NCI-H2107 (cell line): ENCODE results near the gene EHBP1.
"Not testable (repeated sequence)": the region's sequence is repeated elsewhere in the genome, so short reads cannot be mapped to it uniquely, and the experiment has no call there.

Source experiments
- DNase-seq: peaks from one replicate; lab custom pipeline; 2025; lab: John Stamatoyannopoulos, UW

The EHBP1 gene

GRCh38 chr2:62705859-62706720 is 577 bp downstream of the EHBP1 start:
- no peak for DNase-seq

GRCh38 chr2:62706721-62707521 is 1.4 kb downstream of the EHBP1 start:
- DNase-seq: no peak

GRCh38 chr2:62708751-62709150 is 3.2 kb downstream of the EHBP1 start:
- no peak for DNase-seq

- DNase-seq: no peak
Measured at GRCh38 chr2:62711832-62712494, 6.5 kb downstream of the EHBP1 start.

GRCh38 chr2:62713196-62713595 is 7.7 kb downstream of the EHBP1 start:
- not testable (repeated sequence) for DNase-seq

- DNase-seq: no peak
Measured at GRCh38 chr2:62713837-62714236, 8.3 kb downstream of the EHBP1 start.

- no peak for DNase-seq
Measured at GRCh38 chr2:62716768-62717167, 11.3 kb downstream of the EHBP1 start.

GRCh38 chr2:62717503-62718081 is 12.1 kb downstream of the EHBP1 start:
- DNase-seq: no peak

GRCh38 chr2:62718225-62718822 is 12.8 kb downstream of the EHBP1 start:
- DNase-seq: no peak

- DNase-seq: no peak
Measured at GRCh38 chr2:62719757-62720156, 14.2 kb downstream of the EHBP1 start.

GRCh38 chr2:62722679-62723078 is 17.2 kb downstream of the EHBP1 start:
- DNase-seq: no peak

- DNase-seq: no peak
Measured at GRCh38 chr2:62723253-62723652, 17.7 kb downstream of the EHBP1 start.

GRCh38 chr2:62724106-62724505 is 18.6 kb downstream of the EHBP1 start:
- no peak for DNase-seq

- no peak for DNase-seq
Measured at GRCh38 chr2:62724886-62725711, 19.6 kb downstream of the EHBP1 start.

GRCh38 chr2:62725712-62726055 is 20.2 kb downstream of the EHBP1 start:
- DNase-seq: no peak

GRCh38 chr2:62727259-62727867 is 21.9 kb downstream of the EHBP1 start:
- no peak for DNase-seq

GRCh38 chr2:62727876-62728566 is 22.5 kb downstream of the EHBP1 start:
- DNase-seq: no peak

- no peak for DNase-seq
Measured at GRCh38 chr2:62731275-62731674, 25.8 kb downstream of the EHBP1 start.

GRCh38 chr2:62732262-62732777 is 26.8 kb downstream of the EHBP1 start:
- no peak for DNase-seq

- DNase-seq: no peak
Measured at GRCh38 chr2:62733546-62733945, 28.0 kb downstream of the EHBP1 start.
